ENCODE results near the gene RCOR2.

Gene RCOR2

GRCh38 chr11:63888170-63889086 is 28.5 kb downstream of the RCOR2 start:
- H3K27me3 ChIP-seq (replicated peaks in 2 of 5; ENCODE audit: control insufficient read depth in 4 of 5, insufficient read depth in 5 of 5, low read length in 4 of 5): no peaks in the 10 kb centered on the region
- peaks cover 7 to 66% (median 47%) of the 10 kb centered on the region in 4 experiments for H3K4me1 ChIP-seq (ENCODE audit: control extremely low read depth in 1 of 4, control insufficient read depth in 4 of 4, insufficient read depth in 4 of 4, low read length in 3 of 4)
- peak; percentile 40 to 77 (median 75) for DNase-seq
- peaks cover 0 to 16% (median 2%) of the 10 kb centered on the region in 4 experiments for H3K36me3 ChIP-seq (ENCODE audit: control insufficient read depth in 4 of 4, insufficient read depth in 4 of 4, low read length in 3 of 4)
- H3K9me3 ChIP-seq (ENCODE audit: control extremely low read depth in 1 of 5, control insufficient read depth in 4 of 5, insufficient read depth in 2 of 5, low read depth in 1 of 5, low read length in 4 of 5): no peaks in the 10 kb centered on the region
- H3K27ac ChIP-seq (ENCODE audit: insufficient read depth in 1 of 2, low read depth in 1 of 2, low read length in 2 of 2, poor library complexity in 1 of 2, severe bottlenecking in 2 of 2): peak overlapping the region; percentile 50 to 79
- ChIA-PET POLR2A (interaction anchor here (1.2 kb wide), 1 partner anchor 50 kb away, joined by 3 read pairs; the partner anchor contains the start of gene MARK2), CTCF (interaction anchor here (0.7 to 9.0 kb wide), 6 partner anchors 8 to 50 kb away, joined by 3 to 41 read pairs (median 4); partner anchors contain the start of gene MARK2)
- peak overlapping the region in 6 of 7 experiments; percentile 32 to 79 (median 55) for H3K4me3 ChIP-seq (ENCODE audit: control insufficient read depth in 1 of 7, extremely low read depth in 1 of 7, insufficient read depth in 4 of 7, low read depth in 2 of 7, low read length in 6 of 7)
- 10% methylated on average over 16 of the region's 25 CpGs for WGBS (ENCODE audit: insufficient coverage)

DNA sequence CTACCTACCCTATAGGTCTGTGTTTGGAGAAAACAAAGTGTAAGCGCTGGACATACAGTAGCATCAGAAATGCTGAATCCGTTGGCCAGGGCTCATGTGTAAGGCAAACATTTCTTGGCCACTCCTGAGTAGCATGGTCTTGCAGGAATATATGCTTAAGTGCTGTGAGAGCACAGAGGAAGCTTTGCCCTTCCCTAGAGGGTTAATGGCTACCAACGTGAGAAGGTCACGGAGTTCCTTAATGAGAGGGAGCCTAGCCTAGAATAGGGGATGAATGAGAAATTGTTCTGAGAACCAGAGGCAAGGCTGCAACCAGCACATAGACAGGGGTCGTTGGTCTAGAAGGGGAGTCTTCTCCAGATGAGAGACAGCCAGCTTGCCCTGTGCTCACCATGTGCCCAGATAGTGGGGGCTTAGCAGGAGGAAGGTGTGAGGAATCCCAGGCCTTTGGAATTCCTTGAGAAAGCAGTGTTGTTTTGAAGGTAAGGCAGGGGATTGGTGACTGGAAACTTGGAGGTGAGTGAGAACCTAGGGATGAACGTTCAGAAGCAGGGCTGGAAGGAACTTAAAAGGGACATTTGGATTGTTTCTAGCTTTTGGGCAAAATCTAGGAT is 29.5 kb downstream of the RCOR2 start:
- DNase-seq: no peak
- H3K27me3 ChIP-seq (replicated peaks in 2 of 5; ENCODE audit: control insufficient read depth in 4 of 5, insufficient read depth in 5 of 5, low read length in 4 of 5): no peaks in the 10 kb centered on the region
- peaks cover 0 to 14% (median 2%) of the 10 kb centered on the region in 4 experiments for H3K36me3 ChIP-seq (ENCODE audit: control insufficient read depth in 4 of 4, insufficient read depth in 4 of 4, low read length in 3 of 4)
- no peaks in the 10 kb centered on the region for H3K9me3 ChIP-seq (ENCODE audit: control extremely low read depth in 1 of 5, control insufficient read depth in 4 of 5, insufficient read depth in 2 of 5, low read depth in 1 of 5, low read length in 4 of 5)
- ChIA-PET POLR2A (interaction anchor here (1.2 kb wide), 1 partner anchor 49 kb away, joined by 3 read pairs; the partner anchor contains the start of gene MARK2), CTCF (interaction anchor here (0.9 to 9.0 kb wide), 8 partner anchors 10 to 58 kb away, joined by 3 to 41 read pairs (median 4); partner anchors contain the start of gene MARK2)
- H3K4me3 ChIP-seq (ENCODE audit: control insufficient read depth in 1 of 7, extremely low read depth in 1 of 7, insufficient read depth in 4 of 7, low read depth in 2 of 7, low read length in 6 of 7): peak overlapping the region in 2 of 7 experiments; percentile 54 to 79
- 67% methylated on average over 5 of the region's 6 CpGs for WGBS (ENCODE audit: insufficient coverage)
- H3K4me1 ChIP-seq (ENCODE audit: control extremely low read depth in 1 of 4, control insufficient read depth in 4 of 4, insufficient read depth in 4 of 4, low read length in 3 of 4): peaks cover 11 to 73% (median 56%) of the 10 kb centered on the region in 4 experiments
- H3K27ac ChIP-seq (ENCODE audit: insufficient read depth in 1 of 2, low read depth in 1 of 2, low read length in 2 of 2, poor library complexity in 1 of 2, severe bottlenecking in 2 of 2): peak overlapping the region in 1 of 2 experiments; percentile 79

GRCh38 chr11:63884196-63884932 is 32.6 kb downstream of the RCOR2 start:
- H3K4me3 ChIP-seq (ENCODE audit: control insufficient read depth in 1 of 7, extremely low read depth in 1 of 7, insufficient read depth in 4 of 7, low read depth in 2 of 7, low read length in 6 of 7): no peak overlapping the region
- ChIA-PET POLR2A (no interaction called here), CTCF (interaction anchor here (0.6 to 6.3 kb wide), 9 partner anchors 8 to 60 kb away, joined by 3 to 24 read pairs (median 9); partner anchors contain the start of gene MARK2)
- no peaks in the 10 kb centered on the region for H3K36me3 ChIP-seq (ENCODE audit: control insufficient read depth in 4 of 4, insufficient read depth in 4 of 4, low read length in 3 of 4)
- no peaks in the 10 kb centered on the region for H3K27me3 ChIP-seq (replicated peaks in 2 of 5; ENCODE audit: control insufficient read depth in 4 of 5, insufficient read depth in 5 of 5, low read length in 4 of 5)
- H3K4me1 ChIP-seq (ENCODE audit: control extremely low read depth in 1 of 4, control insufficient read depth in 4 of 4, insufficient read depth in 4 of 4, low read length in 3 of 4): peaks cover 18 to 86% (median 72%) of the 10 kb centered on the region in 4 experiments
- no peak for DNase-seq
- WGBS (ENCODE audit: insufficient coverage): 100% methylated on average over 4 of the region's 4 CpGs
- H3K9me3 ChIP-seq (ENCODE audit: control extremely low read depth in 1 of 5, control insufficient read depth in 4 of 5, insufficient read depth in 2 of 5, low read depth in 1 of 5, low read length in 4 of 5): no peaks in the 10 kb centered on the region
- no peak overlapping the region for H3K27ac ChIP-seq (ENCODE audit: insufficient read depth in 1 of 2, low read depth in 1 of 2, low read length in 2 of 2, poor library complexity in 1 of 2, severe bottlenecking in 2 of 2)

DNA sequence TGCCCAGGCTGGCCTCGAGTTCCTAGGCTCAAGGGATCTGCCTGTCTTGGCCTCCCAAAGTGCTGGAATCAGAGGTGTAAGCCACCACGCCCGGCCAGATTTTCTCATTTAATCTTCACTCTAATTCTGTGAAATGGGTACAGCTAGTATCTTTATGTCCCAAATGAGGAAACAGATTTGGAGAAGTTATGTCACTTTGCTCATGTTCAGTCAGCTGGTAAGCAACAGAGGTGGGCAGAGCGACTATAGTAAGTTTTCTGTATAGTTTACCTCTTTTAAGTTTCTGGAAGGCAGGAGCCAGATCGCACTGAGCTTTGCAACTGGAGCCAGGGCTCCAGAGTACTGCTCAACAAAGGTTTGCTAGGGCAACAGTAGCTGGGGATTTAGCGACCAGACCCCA is 33.2 kb downstream of the RCOR2 start:
- CTCF ChIA-PET: interaction anchor here (0.6 to 6.3 kb wide), 11 partner anchors 8 to 61 kb away, joined by 3 to 24 read pairs (median 6); partner anchors contain the start of gene MARK2
- Histone ChIP-seq H3K4me3 (ENCODE audit: control insufficient read depth in 1 of 7, extremely low read depth in 1 of 7, insufficient read depth in 4 of 7, low read depth in 2 of 7, low read length in 6 of 7) (no peak overlapping the region), H3K27me3 (replicated peaks in 2 of 5; ENCODE audit: control insufficient read depth in 4 of 5, insufficient read depth in 5 of 5, low read length in 4 of 5) (no peaks in the 10 kb centered on the region), H3K27ac (ENCODE audit: insufficient read depth in 1 of 2, low read depth in 1 of 2, low read length in 2 of 2, poor library complexity in 1 of 2, severe bottlenecking in 2 of 2) (no peak overlapping the region), H3K36me3 (ENCODE audit: control insufficient read depth in 4 of 4, insufficient read depth in 4 of 4, low read length in 3 of 4) (peaks cover 0 to 1% (median 0%) of the 10 kb centered on the region in 4 experiments), H3K9me3 (ENCODE audit: control extremely low read depth in 1 of 5, control insufficient read depth in 4 of 5, insufficient read depth in 2 of 5, low read depth in 1 of 5, low read length in 4 of 5) (no peaks in the 10 kb centered on the region), H3K4me1 (ENCODE audit: control extremely low read depth in 1 of 4, control insufficient read depth in 4 of 4, insufficient read depth in 4 of 4, low read length in 3 of 4) (peaks cover 18 to 84% (median 68%) of the 10 kb centered on the region in 4 experiments)
- POLR2A ChIA-PET: no interaction called here
- 98% methylated on average over 4 of the region's 6 CpGs for WGBS (ENCODE audit: insufficient coverage)
- DNase-seq: no peak

DNA sequence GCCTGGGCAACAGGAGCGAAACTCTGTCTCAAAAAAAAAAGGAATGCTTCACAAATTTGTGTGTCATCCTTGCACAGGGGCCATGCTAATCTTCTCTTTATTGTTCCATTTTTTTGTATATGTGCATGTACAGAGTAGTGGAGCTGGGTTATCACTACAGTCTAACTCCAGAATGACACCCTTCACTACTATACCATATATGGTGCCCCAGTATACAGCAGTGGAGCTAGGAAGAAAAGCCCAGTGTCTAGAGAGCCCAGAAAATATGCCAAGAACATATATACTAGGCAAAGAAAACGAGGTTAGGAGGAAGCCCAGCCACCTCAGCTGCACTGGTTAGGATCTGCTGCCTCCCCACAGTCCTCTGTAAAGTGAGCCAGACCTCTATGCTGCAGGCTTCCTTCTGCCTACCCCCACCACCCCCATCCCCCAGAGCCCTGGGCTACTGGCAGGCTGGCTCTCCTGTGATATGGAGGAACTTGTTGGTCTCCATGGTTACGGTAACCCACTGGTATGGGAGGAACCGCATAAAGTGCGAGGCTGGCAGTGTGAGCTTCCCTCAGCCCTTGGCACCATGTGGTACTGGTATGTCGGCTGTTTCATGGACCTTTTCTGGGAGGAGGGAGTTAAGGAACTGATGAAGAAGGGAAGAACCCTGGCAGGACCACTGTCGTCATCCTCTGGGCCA is 34.3 kb downstream of the RCOR2 start:
- no peaks in the 10 kb centered on the region for H3K9me3 ChIP-seq (ENCODE audit: control extremely low read depth in 1 of 5, control insufficient read depth in 4 of 5, insufficient read depth in 2 of 5, low read depth in 1 of 5, low read length in 4 of 5)
- H3K27ac ChIP-seq (ENCODE audit: insufficient read depth in 1 of 2, low read depth in 1 of 2, low read length in 2 of 2, poor library complexity in 1 of 2, severe bottlenecking in 2 of 2): peak overlapping the region in 1 of 2 experiments; percentile 55
- H3K36me3 ChIP-seq (ENCODE audit: control insufficient read depth in 4 of 4, insufficient read depth in 4 of 4, low read length in 3 of 4): peaks cover 0 to 4% (median 3%) of the 10 kb centered on the region in 4 experiments
- DNase-seq: peak; percentile 91 to 98 (median 97)
- ChIA-PET POLR2A (interaction anchor here (0.6 kb wide), 1 partner anchor 100 kb away, joined by 5 read pairs; no protein-coding TSS in a partner anchor), CTCF (interaction anchor here (0.6 to 6.3 kb wide), 14 partner anchors 10 to 111 kb away, joined by 3 to 24 read pairs (median 6); partner anchors contain the start of gene MARK2)
- peaks cover 15 to 73% (median 57%) of the 10 kb centered on the region in 4 experiments for H3K4me1 ChIP-seq (ENCODE audit: control extremely low read depth in 1 of 4, control insufficient read depth in 4 of 4, insufficient read depth in 4 of 4, low read length in 3 of 4)
- peak overlapping the region in 2 of 7 experiments; percentile 14 to 16 for H3K4me3 ChIP-seq (ENCODE audit: control insufficient read depth in 1 of 7, extremely low read depth in 1 of 7, insufficient read depth in 4 of 7, low read depth in 2 of 7, low read length in 6 of 7)
- no peaks in the 10 kb centered on the region for H3K27me3 ChIP-seq (replicated peaks in 2 of 5; ENCODE audit: control insufficient read depth in 4 of 5, insufficient read depth in 5 of 5, low read length in 4 of 5)
- 5% methylated on average over 3 of the region's 7 CpGs for WGBS (ENCODE audit: insufficient coverage)

DNA sequence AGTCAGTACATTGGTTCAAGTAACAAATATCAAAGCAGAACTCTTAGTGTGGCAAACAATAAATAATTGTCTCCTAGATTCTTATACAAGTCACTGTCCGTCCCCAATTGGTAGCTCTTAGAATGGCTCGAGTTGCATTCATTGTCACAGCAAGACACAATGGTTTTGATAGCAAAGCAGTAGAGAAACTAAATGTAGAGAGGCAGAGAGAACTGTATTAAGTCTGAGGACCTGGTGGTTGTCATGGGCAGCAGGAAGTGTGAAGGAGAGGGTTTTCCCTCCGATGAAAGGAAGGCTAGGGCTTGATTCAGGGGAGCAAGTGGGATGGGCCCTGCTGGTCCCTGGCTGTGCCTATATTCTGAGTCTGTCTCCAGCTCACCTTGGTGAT is 36.6 kb downstream of the RCOR2 start:
- DNase-seq: no peak
- CTCF ChIA-PET: interaction anchor here (0.9 to 9.6 kb wide), 5 partner anchors 9 to 65 kb away, joined by 3 to 71 read pairs (median 3); partner anchors contain the start of gene MARK2
- H3K4me1 ChIP-seq (ENCODE audit: control extremely low read depth in 1 of 4, control insufficient read depth in 4 of 4, insufficient read depth in 4 of 4, low read length in 3 of 4): peaks cover 12 to 63% (median 51%) of the 10 kb centered on the region in 4 experiments
- peaks cover 0 to 8% (median 4%) of the 10 kb centered on the region in 4 experiments for H3K36me3 ChIP-seq (ENCODE audit: control insufficient read depth in 4 of 4, insufficient read depth in 4 of 4, low read length in 3 of 4)
- peak overlapping the region in 1 of 2 experiments; percentile 4 for H3K27ac ChIP-seq (ENCODE audit: insufficient read depth in 1 of 2, low read depth in 1 of 2, low read length in 2 of 2, poor library complexity in 1 of 2, severe bottlenecking in 2 of 2)
- no peak overlapping the region for H3K4me3 ChIP-seq (ENCODE audit: control insufficient read depth in 1 of 7, extremely low read depth in 1 of 7, insufficient read depth in 4 of 7, low read depth in 2 of 7, low read length in 6 of 7)
- H3K9me3 ChIP-seq (ENCODE audit: control extremely low read depth in 1 of 5, control insufficient read depth in 4 of 5, insufficient read depth in 2 of 5, low read depth in 1 of 5, low read length in 4 of 5): no peaks in the 10 kb centered on the region
- 100% methylated on average over 2 of the region's 3 CpGs for WGBS (ENCODE audit: insufficient coverage)
- POLR2A ChIA-PET: no interaction called here
- H3K27me3 ChIP-seq (replicated peaks in 2 of 5; ENCODE audit: control insufficient read depth in 4 of 5, insufficient read depth in 5 of 5, low read length in 4 of 5): no peaks in the 10 kb centered on the region
